Stimulated activated CD4-positive, alpha-beta T cell treated with anti-CD3 and anti-CD28 coated beads, Interleukin-12 subunit alpha, Interleukin-12 subunit beta, amount 100 ng/mL, for 24 hours (primary cell): ENCODE results near the gene CRY1.
"Not testable (repeated sequence)": the region's sequence is repeated elsewhere in the genome, so short reads cannot be mapped to it uniquely, and the experiment has no call there.

Source experiments
- DNase-seq, 2 experiments: peaks; one replicate each; pipeline ENCODE4 v3.0.0-alpha.2; 2020; ENCODE audit warnings: low read depth in 2 of 2

CRY1 gene

DNA sequence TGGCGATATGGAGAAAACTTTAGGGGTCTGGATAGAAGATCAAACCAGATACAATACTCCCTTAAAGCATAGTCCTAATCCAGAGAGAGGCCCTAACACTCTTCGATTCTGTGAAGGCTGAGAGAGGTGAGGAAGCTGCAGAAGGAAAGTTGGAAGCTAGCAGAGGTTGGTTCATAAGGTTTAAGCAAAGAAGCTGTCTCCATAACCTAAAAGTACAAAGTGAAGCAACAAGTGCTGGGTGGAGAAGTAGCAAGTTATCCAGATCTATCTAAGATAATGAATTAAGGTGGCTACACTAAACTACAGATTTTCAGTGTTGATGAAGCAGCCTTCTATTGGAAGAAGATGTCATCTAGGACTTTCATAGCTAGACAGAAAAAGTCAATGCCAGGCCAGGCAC is 81.8 kb downstream of the CRY1 start:
- no peak for DNase-seq

DNA sequence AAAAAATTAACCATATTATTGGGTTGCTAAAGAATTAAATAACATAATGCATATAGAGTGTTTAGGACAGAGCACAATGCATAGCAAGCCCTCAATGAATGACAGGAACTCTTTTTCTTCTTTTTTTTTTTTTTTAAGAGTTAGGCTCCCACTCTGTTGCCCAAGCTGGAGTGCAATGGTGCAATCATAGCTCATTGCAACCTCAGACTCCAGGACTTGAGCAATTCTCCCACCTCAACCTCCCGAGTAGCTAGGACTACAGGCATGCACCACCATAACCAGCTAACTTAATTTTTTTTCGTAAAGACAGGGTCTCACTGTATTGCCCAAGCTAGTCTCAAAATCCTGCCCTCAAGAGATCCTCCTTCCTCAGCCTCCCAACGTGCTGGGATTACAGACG is 85.9 kb downstream of the CRY1 start:
- DNase-seq: no peak

DNA sequence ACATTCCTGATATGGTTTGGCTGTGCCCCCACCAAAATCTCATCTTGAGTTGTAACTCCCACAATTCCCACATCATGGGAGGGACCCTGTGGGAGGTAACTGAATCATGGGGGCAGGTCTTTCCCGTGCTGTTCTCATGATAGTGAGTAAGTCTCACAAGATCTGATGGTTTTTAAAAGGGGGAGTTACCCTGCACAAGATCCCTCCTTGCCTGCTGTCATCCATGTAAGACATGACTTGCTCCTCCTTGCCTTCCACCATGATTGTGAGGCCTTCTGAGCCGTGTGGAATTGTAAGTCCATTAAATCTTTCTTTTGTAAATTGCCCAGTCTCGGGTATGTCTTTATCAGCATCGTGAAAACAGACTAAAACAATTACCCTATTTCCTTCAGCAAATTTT is 90.7 kb downstream of the CRY1 start:
- DNase-seq: not testable (repeated sequence)

DNA sequence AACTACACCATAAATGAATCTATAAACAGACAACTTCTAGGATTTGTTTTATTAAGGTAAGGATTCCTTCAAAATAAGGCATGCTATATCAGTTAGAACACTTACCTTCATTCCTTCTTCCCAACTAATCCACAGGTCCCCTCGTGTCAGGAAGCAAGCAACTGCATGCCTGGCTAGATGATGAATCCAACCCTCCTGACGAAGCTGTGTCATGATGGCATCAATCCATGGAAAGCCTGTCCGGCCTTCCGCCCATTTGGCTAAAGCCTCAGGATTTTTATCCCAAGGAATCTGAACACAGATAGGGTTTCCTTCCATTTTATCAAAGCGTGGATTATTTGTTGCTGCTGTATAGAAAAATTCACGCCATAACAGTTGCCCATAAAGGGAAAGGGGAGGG is 93.9 kb downstream of the CRY1 start:
- DNase-seq: no peak

DNA sequence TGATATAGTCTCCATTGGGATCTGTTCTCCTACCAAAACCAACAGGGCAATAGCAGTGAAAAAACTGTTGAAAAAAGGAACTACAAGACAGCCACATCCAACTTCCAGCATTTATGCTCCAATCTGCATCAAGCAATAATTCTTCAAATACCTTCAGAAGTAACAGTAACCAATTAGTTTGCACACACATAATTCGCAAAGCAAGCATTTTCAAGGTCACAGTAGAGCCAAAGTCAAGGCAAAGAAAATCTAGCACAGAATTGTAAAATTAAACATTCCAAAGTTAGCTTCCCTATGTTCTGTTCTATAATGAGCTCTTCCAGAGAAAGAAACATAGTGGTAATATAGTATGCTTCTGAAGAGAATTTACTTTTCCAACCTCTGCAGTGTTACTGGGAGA is 95.4 kb downstream of the CRY1 start:
- no peak for DNase-seq

DNA sequence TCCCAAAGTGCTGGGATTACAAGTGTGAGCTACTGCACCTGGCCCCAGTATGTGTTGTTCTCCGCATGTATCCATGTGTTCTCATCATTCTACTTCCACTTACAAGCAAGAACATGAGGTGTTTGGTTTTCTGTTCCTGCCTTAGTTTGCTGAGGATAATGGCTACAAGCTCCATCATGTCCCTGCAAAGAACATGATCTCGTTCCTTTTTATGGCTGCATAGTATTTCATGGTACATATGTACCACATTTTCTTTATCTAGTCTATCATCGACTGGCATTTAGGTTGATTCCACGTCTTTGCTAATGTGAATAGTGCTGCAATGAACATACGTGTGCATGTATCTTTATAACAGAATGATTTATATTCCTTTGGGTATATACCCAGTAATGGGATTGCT is 97.2 kb downstream of the CRY1 start:
- not testable (repeated sequence) for DNase-seq

DNA sequence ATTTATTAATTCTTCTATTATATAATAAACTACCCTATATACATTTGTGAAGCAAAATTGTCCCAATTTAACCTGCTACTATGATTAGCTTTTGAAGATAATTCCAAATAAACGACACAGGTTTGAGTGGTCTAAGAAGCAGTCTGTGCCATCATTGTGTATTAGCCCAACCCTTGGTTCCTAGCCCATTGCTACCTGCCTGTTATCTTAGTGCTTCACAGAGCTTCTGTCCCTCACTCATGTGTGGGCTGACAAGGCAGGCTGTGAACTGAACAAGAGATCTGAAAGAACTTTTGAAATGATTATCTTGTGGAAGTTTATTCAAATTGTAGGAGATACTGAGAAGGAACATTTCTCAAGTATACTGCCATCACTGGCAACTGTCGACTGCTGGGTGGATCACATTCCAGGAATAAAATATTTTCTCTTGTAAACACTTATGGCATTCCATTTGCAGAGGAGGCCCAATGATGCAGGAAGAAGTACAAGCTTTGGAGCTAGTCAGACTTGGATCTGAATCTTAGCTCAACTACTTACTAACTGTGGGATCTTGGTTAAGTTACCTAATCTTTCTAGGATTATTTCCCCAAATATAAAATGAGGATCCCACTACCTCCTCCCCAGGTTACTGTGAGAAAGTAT is 98.6 kb downstream of the CRY1 start:
- no peak for DNase-seq

DNA sequence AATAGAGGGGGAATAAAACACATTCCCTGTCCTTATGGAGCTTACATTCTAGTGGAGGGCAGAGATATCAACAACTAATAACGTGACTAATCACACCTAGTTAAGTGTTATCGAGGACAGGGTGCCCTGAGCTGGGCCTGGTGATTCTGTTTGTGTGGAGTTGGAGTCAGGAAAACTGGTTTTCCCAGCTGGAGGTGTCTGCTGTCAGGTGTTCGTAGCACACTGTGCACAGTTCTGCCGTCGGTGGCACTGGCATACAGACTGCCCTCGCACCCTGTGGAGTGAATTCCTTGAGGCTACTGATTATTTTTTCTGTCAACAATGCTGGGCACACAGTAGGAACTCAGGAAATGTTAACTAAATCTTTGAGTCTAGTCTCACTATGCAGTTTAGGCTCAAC is 105.5 kb downstream of the CRY1 start:
- DNase-seq: no peak

DNA sequence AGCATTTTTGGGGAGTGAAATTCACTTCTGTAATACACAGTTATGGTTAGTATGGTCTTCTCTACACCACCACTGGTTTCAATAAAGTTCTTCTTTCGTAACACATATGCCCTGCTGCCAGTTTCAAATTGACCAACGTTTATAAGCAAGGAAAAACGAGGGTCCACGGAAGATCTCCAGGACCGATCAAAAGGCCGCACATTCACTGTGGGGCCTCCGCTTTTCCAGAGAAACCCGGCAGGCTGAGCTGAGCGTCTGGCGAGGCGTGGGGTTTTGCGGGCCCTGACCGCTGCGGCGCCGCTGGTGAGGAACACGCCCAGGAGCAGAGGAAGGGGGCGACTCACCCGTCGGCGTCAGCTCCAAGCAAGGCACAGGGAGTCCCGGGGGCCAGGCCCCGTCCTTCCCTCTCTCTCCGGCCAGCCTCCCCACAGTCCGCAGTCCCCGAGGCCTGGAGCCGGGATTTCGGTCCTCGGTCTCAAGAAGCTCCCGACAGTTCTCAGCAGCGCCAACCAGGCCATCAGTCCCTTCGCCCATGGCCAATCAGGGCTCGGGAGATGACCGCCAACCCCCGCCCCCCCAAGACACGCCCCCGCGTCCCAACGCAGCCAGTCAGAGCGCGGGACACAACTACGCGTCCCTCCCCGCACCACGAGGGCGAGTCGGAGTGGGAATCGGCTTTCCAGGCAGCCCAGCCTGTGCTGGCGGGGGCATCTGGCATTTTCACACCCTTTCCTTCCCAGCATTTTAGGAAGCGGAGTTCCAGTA is 106.5 kb downstream of the CRY1 start, which contains the start of gene MTERF2:
MTERF2 (minus strand) TSS at position 522 of the 765 bp plus-strand sequence. CDS start 8,432 bp downstream, outside the sequence.
- DNase-seq: peak; percentile 67 to 72

DNA sequence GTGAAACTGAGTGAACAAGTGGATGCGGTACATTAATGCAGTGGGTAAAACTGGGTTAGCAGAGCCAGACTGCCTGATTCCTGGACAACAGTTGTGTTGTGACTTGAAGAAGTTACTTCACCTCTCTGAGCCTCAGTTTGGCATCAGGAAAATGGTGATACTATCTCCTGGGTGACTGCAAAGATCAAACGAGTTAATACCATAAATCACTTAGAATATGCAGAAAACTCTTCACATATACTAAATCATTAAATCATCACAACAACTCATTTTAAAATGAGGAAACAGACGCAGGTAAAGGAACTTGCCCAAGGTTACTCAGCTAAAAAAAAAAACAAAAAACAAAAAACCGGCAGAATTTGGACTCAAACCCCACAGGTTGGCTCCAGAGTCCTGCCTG is 107.2 kb downstream of the CRY1 start:
- DNase-seq: no peak

DNA sequence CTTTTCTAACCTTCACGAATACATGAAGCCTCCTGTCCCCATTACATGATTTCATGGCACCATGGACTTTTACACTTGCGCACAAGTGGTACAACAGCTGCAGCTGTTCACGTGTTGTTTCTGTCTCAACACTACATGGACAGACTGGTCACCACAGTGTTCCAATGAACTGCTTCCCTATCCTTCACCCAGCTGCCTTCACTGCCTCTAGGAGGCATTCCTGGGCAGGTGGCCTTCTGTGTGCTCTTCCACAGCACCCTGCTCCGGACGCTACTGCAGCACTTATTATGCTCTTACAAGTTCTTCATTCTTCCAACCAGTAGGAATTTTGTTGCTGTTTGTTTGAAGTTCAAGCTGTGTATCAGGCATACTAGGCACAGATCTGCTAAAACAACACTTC is 107.9 kb downstream of the CRY1 start:
- DNase-seq: no peak

DNA sequence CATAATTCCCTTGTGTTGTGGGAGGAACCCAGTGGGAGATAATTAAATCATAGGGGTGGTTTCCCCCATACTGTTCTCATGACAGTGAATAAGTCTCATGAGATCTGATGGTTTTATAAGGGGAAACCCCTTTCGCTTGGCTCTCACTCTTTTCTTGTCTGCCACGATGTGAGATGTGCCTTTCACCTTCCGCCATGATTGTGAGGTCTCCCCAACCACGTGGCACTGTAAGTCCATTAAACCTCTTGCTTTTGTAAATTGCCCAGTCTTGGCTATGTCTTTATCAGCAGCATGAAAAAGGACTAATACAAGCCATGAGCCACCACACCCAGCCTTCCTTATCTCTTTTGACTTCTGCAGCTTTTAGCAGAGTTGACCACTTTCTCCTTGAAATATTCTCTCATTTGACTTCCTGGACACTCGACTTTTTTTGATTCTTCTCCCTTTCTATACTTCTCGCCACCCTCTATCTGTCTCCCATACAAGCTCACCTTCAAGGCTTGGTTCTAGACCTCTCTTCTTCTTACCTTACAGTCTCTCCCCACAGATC is 108.7 kb downstream of the CRY1 start:
- DNase-seq: peak in 1 of 2 experiments; percentile 4

DNA sequence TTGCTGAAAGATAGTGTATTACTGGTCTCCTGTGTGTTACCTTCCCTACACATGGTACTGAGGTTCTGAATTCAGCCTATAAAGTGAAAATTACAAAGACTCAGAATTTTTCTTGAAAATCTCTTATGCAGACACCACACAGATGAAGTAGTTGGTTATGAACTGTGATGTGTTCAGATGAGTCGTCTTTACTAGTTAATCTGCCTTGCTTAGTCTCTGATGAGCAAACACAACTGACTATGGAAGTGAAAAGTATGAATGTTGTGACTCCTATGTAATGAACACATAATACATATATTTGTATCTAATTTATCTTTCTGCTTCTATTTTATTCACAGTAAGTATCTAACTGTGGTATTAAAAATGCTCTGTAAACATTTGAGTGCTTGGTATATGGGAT is 111.1 kb downstream of the CRY1 start:
- DNase-seq: no peak

DNA sequence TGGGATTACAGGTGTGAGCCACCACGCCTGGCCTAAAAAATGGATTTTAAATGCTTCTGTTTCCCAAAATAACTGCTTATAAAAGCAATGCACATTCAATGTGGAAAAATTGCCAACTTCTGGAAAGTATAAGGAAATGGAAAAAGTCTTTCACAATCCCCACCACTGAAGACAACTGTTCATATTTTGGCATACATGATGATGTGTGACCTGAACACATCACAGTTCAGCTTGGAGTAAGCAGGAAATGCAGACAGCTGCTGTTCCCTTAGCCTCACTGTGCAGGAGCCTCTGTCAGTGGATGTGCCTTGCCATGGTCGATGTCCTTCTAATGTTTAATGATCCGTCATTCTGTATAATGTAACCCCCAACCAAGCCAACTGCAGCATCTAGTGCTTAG is 111.6 kb downstream of the CRY1 start:
- DNase-seq: no peak

DNA sequence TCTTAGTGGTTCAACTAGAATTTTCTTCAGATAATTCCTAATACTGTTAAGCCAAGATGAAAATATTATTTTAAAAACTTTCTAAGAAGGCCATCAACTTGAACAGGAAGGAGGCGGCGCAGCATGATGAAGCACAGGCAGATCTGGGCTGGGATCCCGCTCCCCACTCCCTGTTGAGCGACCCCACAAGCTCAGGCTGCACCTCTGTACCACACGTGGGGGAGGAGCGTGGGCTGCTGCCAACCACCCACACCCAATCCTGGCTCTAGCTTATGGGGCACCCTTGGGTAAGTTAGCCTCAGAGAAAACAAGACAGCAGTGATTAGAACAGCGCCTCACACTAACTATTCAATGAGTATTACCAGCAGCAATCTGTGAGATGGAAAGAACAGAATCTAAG is 112.4 kb downstream of the CRY1 start:
- no peak for DNase-seq

DNA sequence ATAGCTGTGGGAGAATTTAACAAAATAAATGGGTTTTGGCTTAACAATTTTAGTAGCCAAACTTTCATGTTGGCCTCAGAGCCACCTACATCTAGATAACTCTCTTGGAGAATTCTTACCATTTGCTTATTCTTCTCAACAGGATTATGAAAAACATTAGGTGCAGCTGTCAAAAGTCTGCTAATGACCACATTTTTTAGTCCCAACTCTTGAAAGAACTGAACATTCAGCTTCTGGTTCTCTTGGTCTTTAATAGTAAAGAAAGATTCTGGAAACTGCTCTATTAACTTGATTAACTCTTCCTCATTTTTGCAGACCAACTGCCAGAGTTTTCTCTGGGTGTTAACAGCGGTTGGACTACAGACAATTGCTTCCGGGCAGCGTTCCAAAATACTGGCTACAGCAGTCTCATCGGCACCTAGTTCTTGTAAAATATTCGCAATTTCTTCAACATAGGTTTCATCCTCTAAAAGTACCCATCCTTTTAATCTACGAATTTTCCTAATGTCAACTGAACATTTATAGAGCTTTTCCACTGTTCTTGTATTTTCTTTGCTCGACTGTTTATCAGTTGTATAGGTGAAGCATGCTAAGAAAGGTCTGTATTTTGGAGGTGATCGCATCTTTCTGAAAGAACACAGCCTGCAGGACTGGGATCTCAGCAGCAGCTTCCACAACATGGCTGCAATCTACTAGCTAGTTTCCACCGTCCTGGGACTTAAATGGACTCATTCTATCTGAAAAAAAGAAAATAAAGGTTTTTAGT is 115.1 kb downstream of the CRY1 start:
- no peak for DNase-seq

DNA sequence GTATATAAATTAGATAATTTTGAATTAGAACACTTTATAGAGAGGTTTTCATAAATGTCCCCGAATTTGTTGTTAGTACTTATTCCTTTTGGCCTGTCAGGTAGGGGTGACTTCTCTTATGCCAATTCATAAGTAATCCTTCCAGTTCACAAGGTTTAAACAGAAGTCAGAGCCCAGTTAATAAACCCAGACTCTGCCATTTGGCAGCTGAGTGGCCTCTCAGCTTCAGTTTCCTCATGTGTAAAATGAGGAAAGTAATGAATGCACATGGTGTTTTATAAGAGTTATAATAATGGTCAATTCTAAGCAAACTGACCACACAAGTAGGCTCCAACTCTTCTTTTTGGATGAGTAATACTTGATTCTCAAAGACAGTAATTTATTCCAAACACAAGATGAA is 116.7 kb downstream of the CRY1 start:
- no peak for DNase-seq

DNA sequence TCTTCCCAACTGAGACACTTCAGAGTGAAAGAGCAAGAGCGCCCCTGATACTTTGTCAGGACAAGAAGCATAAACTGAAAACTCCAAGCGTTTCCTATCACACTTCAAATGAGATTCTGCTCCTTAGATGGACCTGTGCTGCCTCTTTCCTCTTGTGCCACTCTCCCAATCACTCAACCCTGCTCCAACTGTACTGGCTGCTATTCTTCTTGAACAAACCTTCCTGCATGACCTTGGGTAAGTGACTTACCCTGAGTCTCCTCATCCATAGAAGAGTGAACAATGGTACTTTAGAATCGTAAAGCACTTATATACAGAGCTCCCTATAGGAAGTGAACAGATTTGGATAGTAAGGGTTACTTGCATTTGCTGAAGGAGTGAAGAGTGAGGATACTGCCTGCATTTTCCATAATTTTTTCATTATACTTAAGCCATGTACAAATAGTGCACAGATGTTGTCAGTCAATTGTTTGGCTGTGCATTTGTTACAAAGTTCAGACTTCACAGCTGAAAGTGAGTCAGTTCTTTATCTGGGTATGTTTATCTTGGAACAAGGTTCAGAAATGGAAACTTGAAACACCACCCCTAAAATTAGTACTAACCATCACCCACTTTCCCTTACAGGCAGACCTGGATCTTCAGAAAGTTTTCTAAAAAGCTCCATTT is 117.2 kb downstream of the CRY1 start:
- DNase-seq: no peak

DNA sequence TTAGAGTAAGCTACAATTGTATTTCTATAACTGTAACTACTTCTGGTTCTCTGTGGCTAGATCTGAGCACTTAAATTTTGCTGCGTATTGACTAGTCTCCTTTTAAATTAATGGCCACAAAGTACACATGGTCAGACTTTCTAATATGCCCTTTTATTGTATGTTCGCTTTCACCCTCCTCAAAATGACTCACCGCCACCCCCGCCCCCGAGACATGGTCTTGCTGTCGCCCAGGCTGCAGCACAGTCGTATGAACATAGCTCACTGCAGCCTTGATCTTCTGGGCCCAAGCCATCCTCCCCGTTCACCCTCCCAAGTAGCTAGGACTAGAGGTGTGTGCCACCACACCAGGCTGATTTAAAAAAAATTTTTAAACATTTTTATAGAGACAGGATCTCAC is 118.3 kb downstream of the CRY1 start:
- no peak for DNase-seq

DNA sequence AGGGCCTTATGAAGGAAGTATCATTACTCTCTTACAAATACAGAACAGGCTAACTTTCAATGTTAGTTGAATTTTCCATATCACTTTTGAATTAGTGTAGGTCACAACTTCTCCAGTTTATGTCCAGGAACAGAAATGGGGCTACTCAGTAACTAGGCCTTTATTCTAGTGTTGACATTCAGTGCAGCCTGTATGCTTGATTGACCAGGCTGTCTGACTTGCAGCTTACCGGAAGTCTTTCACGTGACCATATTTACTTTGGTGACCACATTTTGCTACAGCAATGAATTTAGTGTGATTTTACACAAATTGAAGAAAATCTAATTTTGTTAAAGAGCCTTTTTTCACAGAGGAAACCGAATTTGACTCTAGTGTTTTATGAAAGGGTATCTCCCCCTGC is 118.8 kb downstream of the CRY1 start:
- no peak for DNase-seq

DNA sequence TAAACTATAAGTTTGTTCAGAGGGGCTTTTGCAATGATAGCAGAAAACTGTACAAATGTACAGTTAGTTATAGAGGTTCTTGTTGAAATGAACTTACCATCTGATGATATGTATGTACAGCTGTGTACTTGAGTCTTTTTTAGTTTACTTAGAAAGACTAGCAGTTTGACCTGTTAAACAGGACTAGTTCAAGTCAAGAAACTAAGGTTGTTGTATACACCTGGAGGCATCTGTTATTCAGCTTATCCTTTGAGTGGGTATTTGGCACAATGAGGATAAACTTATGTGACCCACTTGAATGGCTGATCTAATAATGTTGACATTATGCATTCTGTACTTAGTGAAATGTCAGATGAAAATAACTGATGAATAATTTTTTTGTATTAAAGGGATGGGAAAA is 119.8 kb downstream of the CRY1 start:
- no peak for DNase-seq

DNA sequence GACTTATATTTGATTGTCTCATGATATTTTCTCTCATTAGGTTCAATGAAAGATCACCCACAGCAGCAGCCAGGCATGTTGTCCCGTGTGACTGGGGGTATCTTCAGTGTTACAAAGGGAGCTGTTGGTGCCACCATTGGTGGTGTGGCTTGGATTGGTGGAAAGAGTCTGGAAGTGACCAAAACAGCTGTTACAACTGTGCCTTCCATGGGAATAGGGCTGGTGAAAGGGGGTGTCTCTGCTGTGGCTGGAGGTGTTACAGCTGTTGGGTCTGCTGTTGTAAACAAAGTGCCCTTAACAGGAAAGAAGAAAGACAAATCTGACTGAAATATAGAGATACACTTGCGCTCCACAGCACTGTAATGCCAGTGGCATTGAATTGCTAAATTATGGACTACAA is 122.3 kb downstream of the CRY1 start:
- no peak for DNase-seq
